ENCODE results near the gene NR1I3. TPM values are rescaled to one million over a fixed set of nuclear protein-coding genes. Genes with fewer than 3 reads are reported as not detected.

The NR1I3 gene
- total RNA-seq, 2 experiments from 2014 or later = not detected

GRCh38 chr1:161229896-161230295, 8.1 kb downstream of the NR1I3 start:
- POLR2A ChIA-PET = no interaction called here
- intact Hi-C loops (cut with micrococcal nuclease; ENCODE audit: unreplicated experiment) = no loop called here
- BruUV-seq (replicated peaks) = no TSS peak

GRCh38 chr1:161228032-161228431, 10.0 kb downstream of the NR1I3 start:
- intact Hi-C loops (cut with micrococcal nuclease; ENCODE audit: unreplicated experiment) = no loop called here
- DNase-seq (ENCODE audit: low spot score) = no peak
- Histone ChIP-seq H3K4me1 (ENCODE audit: insufficient read depth, low read length, poor library complexity, severe bottlenecking) (peaks cover 24% of the 10 kb centered on the region), H4K20me1 (ENCODE audit: insufficient read depth, low read length) (no peaks in the 10 kb centered on the region), H3K79me2 (ENCODE audit: insufficient read depth, low read depth, low read length) (no peaks in the 10 kb centered on the region), H3K9me3 (ENCODE audit: low read length) (no peaks in the 10 kb centered on the region), H3K4me2 (ENCODE audit: low read length) (peak overlapping the region; percentile 78), H3K4me3 (ENCODE audit: low read depth, low read length, poor library complexity, severe bottlenecking) (peak overlapping the region; percentile 73), H3K9me2 (ENCODE audit: insufficient read depth, low read length) (no peaks in the 10 kb centered on the region), H3K27ac (ENCODE audit: low read depth, low read length, poor library complexity, severe bottlenecking) (no peak overlapping the region), H3K36me3 (ENCODE audit: insufficient read depth, low read length) (peaks cover 24% of the 10 kb centered on the region), H2AFZ (ENCODE audit: low read length) (no peak overlapping the region)
- ChIA-PET CTCF (ENCODE audit: unreplicated experiment) (interaction anchor here (1.0 kb wide), 1 partner anchor 63 kb away, joined by 4 read pairs; no protein-coding TSS in a partner anchor), POLR2A (interaction anchor here (0.9 kb wide), 1 partner anchor 20 kb away, joined by 3 read pairs; no protein-coding TSS in a partner anchor)
- BruUV-seq (replicated peaks) = no TSS peak
- no peak for TF ChIP-seq EZH2phosphoT487 (IDR thresholded peaks at IDR 0.05; ENCODE audit: borderline replicate concordance, low read depth, low read length)
- TF ChIP-seq CTCF (conservative IDR thresholded peaks at IDR 0.05; ENCODE audit: low read length) = no peak

More at GRCh38 chr1:161229896-161230295, 8.1 kb downstream of the NR1I3 start:
- DNase-seq (ENCODE audit: low spot score) = no peak
- H3K79me2 ChIP-seq (ENCODE audit: insufficient read depth, low read depth, low read length) = no peaks in the 10 kb centered on the region
- TF ChIP-seq CTCF (conservative IDR thresholded peaks at IDR 0.05; ENCODE audit: low read length) (no peak), EZH2phosphoT487 (IDR thresholded peaks at IDR 0.05; ENCODE audit: borderline replicate concordance, low read depth, low read length) (no peak)
- CTCF ChIA-PET (ENCODE audit: unreplicated experiment) = interaction anchor here (0.7 kb wide), 1 partner anchor 152 kb away, joined by 3 read pairs; no protein-coding TSS in a partner anchor
- no peaks in the 10 kb centered on the region for H3K9me2 ChIP-seq (ENCODE audit: insufficient read depth, low read length)
- H3K9me3 ChIP-seq (ENCODE audit: low read length) = no peaks in the 10 kb centered on the region
- no peak overlapping the region for H3K4me3 ChIP-seq (ENCODE audit: low read depth, low read length, poor library complexity, severe bottlenecking)
- no peak overlapping the region for H2AFZ ChIP-seq (ENCODE audit: low read length)
- peaks cover 23% of the 10 kb centered on the region for H3K4me1 ChIP-seq (ENCODE audit: insufficient read depth, low read length, poor library complexity, severe bottlenecking)
- no peaks in the 10 kb centered on the region for H4K20me1 ChIP-seq (ENCODE audit: insufficient read depth, low read length)
- no peak overlapping the region for H3K27ac ChIP-seq (ENCODE audit: low read depth, low read length, poor library complexity, severe bottlenecking)
- peaks cover 24% of the 10 kb centered on the region for H3K36me3 ChIP-seq (ENCODE audit: insufficient read depth, low read length)
- no peak overlapping the region for H3K4me2 ChIP-seq (ENCODE audit: low read length)

DNA sequence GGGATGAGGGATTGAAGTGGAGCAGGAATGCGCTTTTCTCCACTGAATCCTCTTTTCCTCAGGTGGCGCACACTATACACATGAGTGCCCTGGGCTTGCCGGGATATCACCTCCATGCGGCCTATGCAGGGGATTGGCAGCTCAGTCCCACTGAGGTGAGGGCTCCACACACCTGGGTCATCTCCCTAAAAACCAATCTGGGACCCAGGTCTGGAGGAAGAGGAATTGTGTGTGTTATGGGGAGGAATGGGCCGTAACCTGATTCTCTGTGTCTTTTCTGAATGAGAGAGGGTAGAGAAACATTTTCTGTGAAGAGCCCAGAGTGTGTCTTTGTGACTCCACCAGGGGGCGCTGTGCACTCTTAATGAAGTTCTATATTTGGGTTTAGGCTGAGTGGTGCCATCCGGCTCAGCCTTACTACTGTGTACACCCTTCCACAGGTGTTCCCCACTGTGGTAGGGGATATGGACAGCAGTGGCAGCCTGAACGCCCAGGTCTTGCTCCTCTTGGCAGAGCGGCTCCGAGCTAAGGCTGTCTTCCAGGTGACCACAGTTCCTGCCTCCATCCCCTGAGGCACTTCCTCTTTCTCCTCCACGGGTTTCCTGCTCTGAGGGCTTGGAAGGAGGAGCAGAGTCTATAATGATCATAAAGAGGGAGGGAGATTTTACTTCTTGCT, 10.7 kb downstream of the NR1I3 start:
- peak overlapping the region; percentile 35 for H3K27ac ChIP-seq (ENCODE audit: low read depth, low read length, poor library complexity, severe bottlenecking)
- no peaks in the 10 kb centered on the region for H3K79me2 ChIP-seq (ENCODE audit: insufficient read depth, low read depth, low read length)
- peak; percentile 93 for DNase-seq (ENCODE audit: low spot score)
- H2AFZ ChIP-seq (ENCODE audit: low read length) = no peak overlapping the region
- H3K4me1 ChIP-seq (ENCODE audit: insufficient read depth, low read length, poor library complexity, severe bottlenecking) = peaks cover 24% of the 10 kb centered on the region
- ChIA-PET POLR2A (interaction anchor here (0.8 to 2.2 kb wide), 7 partner anchors 8 to 155 kb away, joined by 3 to 12 read pairs (median 3); partner anchors contain the start of gene NDUFS2), CTCF (ENCODE audit: unreplicated experiment) (interaction anchor here (0.9 to 1.8 kb wide), 3 partner anchors 64 to 155 kb away, joined by 3 to 4 read pairs (median 4); no protein-coding TSS in a partner anchor)
- TF ChIP-seq CTCF (conservative IDR thresholded peaks at IDR 0.05; ENCODE audit: low read length) = peak; percentile 98
- TF ChIP-seq EZH2phosphoT487 (IDR thresholded peaks at IDR 0.05; ENCODE audit: borderline replicate concordance, low read depth, low read length) = no peak
- no peaks in the 10 kb centered on the region for H4K20me1 ChIP-seq (ENCODE audit: insufficient read depth, low read length)
- H3K4me2 ChIP-seq (ENCODE audit: low read length) = peak overlapping the region; percentile 78
- BruUV-seq (replicated peaks) = no TSS peak
- no peaks in the 10 kb centered on the region for H3K9me2 ChIP-seq (ENCODE audit: insufficient read depth, low read length)
- H3K4me3 ChIP-seq (ENCODE audit: low read depth, low read length, poor library complexity, severe bottlenecking) = peak overlapping the region; percentile 73
- H3K36me3 ChIP-seq (ENCODE audit: insufficient read depth, low read length) = peaks cover 24% of the 10 kb centered on the region
- intact Hi-C loops (cut with micrococcal nuclease; ENCODE audit: unreplicated experiment) = loop anchor here (1.0 to 2.0 kb wide), 3 partner anchors 64 to 155 kb away; no protein-coding TSS in a partner anchor
- no peaks in the 10 kb centered on the region for H3K9me3 ChIP-seq (ENCODE audit: low read length)
